Ishikawa (cell line): ENCODE measurements around the gene EPS8L2.

Experiments used
- CREB1 ChIP-seq: IDR thresholded peaks from 2 replicates; pipeline ENCODE4 v1.6.1; 2012; ENCODE audit warnings: low read depth
- EGR1 ChIP-seq: IDR thresholded peaks from 2 replicates; pipeline ENCODE4 v1.6.1; 2012
- FOXM1 ChIP-seq: IDR thresholded peaks from 2 replicates; pipeline ENCODE4 v1.6.1; 2012; ENCODE audit warnings: low read depth, borderline replicate concordance
- RAD21 ChIP-seq: IDR thresholded peaks from 2 replicates; pipeline ENCODE4 v1.6.1; 2012; ENCODE audit warnings: low read depth
- REST ChIP-seq: IDR thresholded peaks from 2 replicates; pipeline ENCODE4 v1.6.1; 2012; ENCODE audit warnings: low read depth, mild to moderate bottlenecking
- TAF1 ChIP-seq: IDR thresholded peaks from 2 replicates; pipeline ENCODE4 v1.6.1; 2012; ENCODE audit warnings: low read depth, mild to moderate bottlenecking

GRCh38 chr11:706439-706956 is 467 bp downstream of the EPS8L2 start:
- TF ChIP-seq RAD21: no peak
- TF ChIP-seq CREB1: no peak
- no peak for TF ChIP-seq REST
- no peak for TF ChIP-seq EGR1
- no peak for TF ChIP-seq TAF1
- TF ChIP-seq FOXM1: no peak
